GM15510 (cell line): ENCODE measurements around the gene HTRA1.

Experiments
- POLR2A ChIP-seq: IDR thresholded peaks from 3 replicates; pipeline ENCODE4 v1.6.1; 2011; ENCODE audit warnings: borderline replicate concordance; ENCODE audit not compliant: insufficient read length; ENCODE audit errors: extremely low read depth

HTRA1 gene

GRCh38 chr10:122462533-122463465, 1.4 kb downstream of the HTRA1 start:
- no peak for TF ChIP-seq POLR2A

- no peak for TF ChIP-seq POLR2A
These were observed 2.3 kb downstream of the HTRA1 start for GRCh38 chr10:122463466-122464249.

DNA sequence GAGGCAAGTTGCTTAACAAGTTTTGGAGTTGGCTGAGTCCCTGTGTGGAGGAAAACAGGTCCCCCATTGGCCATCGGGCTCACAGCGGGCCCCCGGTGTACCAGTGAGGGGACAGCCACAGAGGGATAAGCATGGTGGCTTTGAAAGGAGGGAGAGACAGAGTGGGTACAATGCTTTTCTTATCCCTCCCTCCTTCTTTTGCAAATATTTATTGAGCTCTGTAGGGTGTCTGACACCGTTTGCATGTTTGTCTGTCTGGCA, 2.8 kb downstream of the HTRA1 start:
- TF ChIP-seq POLR2A = no peak

- TF ChIP-seq POLR2A = no peak
These were observed 3.2 kb downstream of the HTRA1 start for GRCh38 chr10:122464586-122464985.

GRCh38 chr10:122465401-122466040, 4.2 kb downstream of the HTRA1 start:
- TF ChIP-seq POLR2A = no peak

- no peak for TF ChIP-seq POLR2A
These were observed 5.6 kb downstream of the HTRA1 start for GRCh38 chr10:122466951-122467381.

DNA sequence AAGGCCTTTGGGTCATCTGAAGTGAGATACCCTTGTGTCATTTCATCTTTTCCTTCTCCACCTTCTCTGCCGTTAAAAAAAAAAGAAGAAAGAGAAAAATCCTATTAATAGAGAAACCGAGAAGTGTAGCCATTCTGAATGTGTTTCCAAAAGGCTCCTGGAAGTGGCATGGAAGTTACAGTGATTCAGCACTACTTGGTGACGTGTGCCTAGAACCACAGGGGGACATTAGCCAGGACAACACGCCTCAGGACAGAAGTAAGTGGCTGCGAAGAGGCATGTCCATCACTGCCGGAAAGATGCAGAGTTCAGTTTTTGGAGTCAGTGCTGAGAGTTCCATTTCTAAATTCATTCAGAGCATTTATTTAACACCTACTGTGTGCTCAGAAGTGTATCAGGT, 6.3 kb downstream of the HTRA1 start:
- no peak for TF ChIP-seq POLR2A

DNA sequence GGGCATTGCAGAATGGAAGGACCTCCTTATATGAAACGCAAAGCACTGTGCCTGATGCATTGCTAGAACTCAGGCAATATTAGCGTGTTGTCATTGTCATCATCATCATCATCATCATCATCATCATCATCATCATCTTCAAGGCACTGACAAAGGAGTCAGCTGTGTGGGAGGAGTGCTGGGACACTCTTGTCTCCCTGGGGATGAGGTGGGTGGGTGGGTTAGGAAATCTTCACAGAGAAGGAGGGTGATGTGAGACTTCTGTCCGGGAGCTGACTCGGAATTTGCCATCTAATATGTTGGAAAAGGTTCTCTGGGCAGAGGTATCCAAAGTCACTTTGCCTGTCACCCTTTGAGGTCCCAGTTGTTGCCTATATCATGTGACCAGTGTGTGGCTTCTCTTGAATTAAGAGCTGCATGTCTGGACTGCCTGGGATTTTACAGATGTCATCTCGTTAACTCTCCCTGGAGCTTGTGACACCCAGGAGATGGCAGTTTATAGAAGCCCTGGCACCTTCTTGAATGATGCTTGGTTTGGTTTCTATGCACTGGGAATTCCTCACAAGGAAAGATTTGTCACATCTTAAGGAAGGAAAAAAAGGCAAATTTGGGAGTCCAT, 7.1 kb downstream of the HTRA1 start:
- no peak for TF ChIP-seq POLR2A

DNA sequence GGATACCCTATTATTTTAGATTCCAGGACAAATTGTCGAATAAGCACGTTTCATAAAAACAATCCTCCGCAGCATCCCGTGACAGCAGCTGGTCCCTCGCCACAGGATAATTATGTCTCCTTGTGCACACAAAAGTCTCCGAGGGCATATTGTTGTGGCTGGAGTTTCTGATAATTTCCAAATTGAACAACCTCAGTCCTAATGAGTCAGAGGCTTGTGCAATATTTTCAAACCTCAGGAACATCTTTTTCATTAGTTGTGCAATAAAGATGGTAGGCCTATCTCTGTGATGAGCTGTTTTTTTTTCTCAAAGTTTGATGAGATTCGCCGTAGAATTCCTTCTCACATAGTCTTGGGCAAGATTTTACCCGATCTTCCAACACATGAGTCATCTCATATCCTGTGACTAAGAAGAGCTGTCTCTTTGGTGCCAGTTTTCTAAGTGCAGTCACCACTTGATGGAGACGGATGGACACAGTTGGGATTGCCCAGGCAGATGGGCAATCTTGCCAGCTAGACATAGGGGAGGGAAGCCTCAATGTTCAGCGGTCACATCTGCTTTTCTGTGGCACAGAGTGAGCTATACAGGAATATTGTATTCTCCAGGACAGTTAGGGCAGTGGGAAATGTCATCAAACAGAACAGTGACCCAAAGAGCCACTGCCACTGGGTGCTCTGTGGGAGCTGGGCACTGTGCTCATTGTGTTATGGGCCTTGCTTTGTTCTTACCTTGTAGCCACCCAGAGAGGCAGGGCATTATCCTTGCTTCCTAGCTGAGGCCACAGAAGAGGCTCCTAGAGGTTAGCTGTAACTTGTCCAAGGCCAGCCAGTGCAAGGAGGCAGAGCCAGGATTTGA, 7.8 kb downstream of the HTRA1 start:
- no peak for TF ChIP-seq POLR2A

DNA sequence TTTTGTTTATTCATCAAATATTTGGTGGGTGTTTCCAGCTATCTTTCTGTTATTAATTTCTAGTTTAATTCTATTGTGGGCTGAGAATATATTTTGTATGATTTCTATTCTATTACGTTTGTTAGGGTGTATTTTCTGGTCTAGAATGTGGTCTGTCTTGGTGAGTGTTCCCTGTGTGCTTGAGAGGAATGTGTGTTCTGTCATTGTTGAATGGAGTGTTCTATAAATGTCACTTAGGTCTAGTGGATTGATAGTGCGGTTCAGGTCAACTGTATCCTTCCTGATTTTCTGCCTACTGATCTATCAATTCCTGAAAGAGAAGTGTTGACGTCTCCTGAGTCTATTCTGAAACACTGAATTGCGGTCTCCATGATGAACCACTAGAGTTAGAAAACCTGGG, 8.5 kb downstream of the HTRA1 start:
- TF ChIP-seq POLR2A = no peak

GRCh38 chr10:122471531-122472177, 10.3 kb downstream of the HTRA1 start:
- no peak for TF ChIP-seq POLR2A

- TF ChIP-seq POLR2A = no peak
These were observed 11.8 kb downstream of the HTRA1 start for GRCh38 chr10:122473116-122473515.

- no peak for TF ChIP-seq POLR2A
These were observed 12.9 kb downstream of the HTRA1 start for GRCh38 chr10:122474131-122474818.
